A549 (cell line): ENCODE data around the gene WWC1. TPM values are rescaled to one million over a fixed set of nuclear protein-coding genes. Genes with fewer than 3 reads are reported as not detected.
A peak's percentile ranks its signal among the peaks of the same experiment; 100 is the strongest.

Source experiments
- ATAC-seq, 2 experiments: fragments of 200-7000 bp in 1 of 2; fragments of >200 bp in 1 of 2; cut with Nextera tagmentation in 1 of 2; cut with Tn5 transposase in 1 of 2; 3 replicates each; pipeline versions ENCODE4 v1.8.0 to v1.9.1; 2018 to 2020; ENCODE audit warnings: mild to moderate bottlenecking in 1 of 2, moderate library complexity in 1 of 2
- CTCF ChIA-PET: fragments of 300-600 bp; sonication (Branson Sonifier 250); formaldehyde crosslinking; extraction: SDS; loops from one replicate; lab custom pipeline; 2021; ENCODE audit warnings: antibody characterized with exemption, inconsistent platforms; lab: Yijun Ruan, JAX
- POLR2A ChIA-PET: fragments of 350-600 bp; formaldehyde crosslinking; extraction: SDS; loops from one replicate; lab custom pipeline; 2021; ENCODE audit warnings: antibody characterized with exemption, inconsistent platforms; lab: Yijun Ruan, JAX
- DNase-seq, 2 experiments: peaks; one replicate each; pipeline versions ENCODE4 v3.0.0 to v3.0.0-alpha.2; 2011 to 2016; ENCODE audit warnings: low read depth in 1 of 2, low spot score in 1 of 2
- FAIRE-seq: peaks from 2 replicates; lab custom pipeline; 2011; peaks lifted over from hg19 to GRCh38; lab: Jason Lieb, UNC
- H3K27ac ChIP-seq, 2 experiments: fragments of >200 bp; sonication (Bioruptor Twin); formaldehyde crosslinking; 3 replicates each; pipeline ENCODE4 v1.5.1; 2016 to 2017
- H3K4me1 ChIP-seq: fragments of >200 bp; sonication (Bioruptor Twin); formaldehyde crosslinking; 3 replicates; pipeline ENCODE4 v1.6.1; 2016
- H3K4me2 ChIP-seq: fragments of >200 bp; sonication (Bioruptor Twin); formaldehyde crosslinking; 3 replicates; pipeline ENCODE4 v1.6.1; 2016
- H3K4me3 ChIP-seq: fragments of >200 bp; sonication (Bioruptor Twin); formaldehyde crosslinking; 3 replicates; pipeline ENCODE4 v1.5.1; 2016
- H3K9me3 ChIP-seq: fragments of >200 bp; sonication (Bioruptor Twin); formaldehyde crosslinking; 3 replicates; pipeline ENCODE4 v1.6.1; 2016
- ATOH8 ChIP-seq: fragments of 250-450 bp; sonication (Bioruptor Pico); IDR thresholded peaks from 2 replicates; pipeline ENCODE4 v1.5.0; 2020; ENCODE audit warnings: low read depth, mild to moderate bottlenecking, moderate library complexity
- BCL3 ChIP-seq: fragments of >200 bp; sonication (Bioruptor Twin); formaldehyde crosslinking; IDR thresholded peaks from 3 replicates; pipeline ENCODE4 v1.6.1; 2016
- CHD4 ChIP-seq: fragments of 200-600 bp; sonication (generic); IDR thresholded peaks from 2 replicates; pipeline ENCODE4 v1.6.1; 2016; ENCODE audit warnings: antibody characterized with exemption, mild to moderate bottlenecking, borderline replicate concordance
- CTCF ChIP-seq: fragments of >200 bp; sonication (Bioruptor Twin); formaldehyde crosslinking; IDR thresholded peaks from 3 replicates; pipeline ENCODE4 v1.5.1; 2016
- E2F6 ChIP-seq: IDR thresholded peaks from 2 replicates; pipeline ENCODE4 v1.6.1; 2012; ENCODE audit warnings: low read depth, borderline replicate concordance
- EHF ChIP-seq: fragments of 250-450 bp; sonication (Bioruptor Pico); IDR thresholded peaks from 2 replicates; pipeline ENCODE4 v1.5.0; 2020; ENCODE audit warnings: mild to moderate bottlenecking
- EHMT2 ChIP-seq: fragments of 200-600 bp; sonication (generic); IDR thresholded peaks from 2 replicates; pipeline ENCODE4 v1.6.1; 2016; ENCODE audit warnings: antibody characterized with exemption, low read depth, mild to moderate bottlenecking, moderate library complexity
- ELK1 ChIP-seq: fragments of 150-350 bp; IDR thresholded peaks from 2 replicates; pipeline ENCODE4 v1.6.1; 2014; ENCODE audit warnings: low read depth, mild to moderate bottlenecking, low read length
- ESRRA ChIP-seq: fragments of 150-350 bp; IDR thresholded peaks from 2 replicates; pipeline ENCODE4 v1.6.1; 2014; ENCODE audit warnings: mild to moderate bottlenecking, low read length, borderline replicate concordance
- FOSB ChIP-seq: fragments of 250-450 bp; sonication (Bioruptor Pico); IDR thresholded peaks from 2 replicates; pipeline ENCODE4 v1.5.0; 2020; ENCODE audit warnings: mild to moderate bottlenecking, moderate library complexity
- FOSL2 ChIP-seq, 2 experiments: fragments of 450-650 bp in 1 of 2; fragments of >200 bp in 1 of 2; sonication (Bioruptor Twin) in 1 of 2; formaldehyde crosslinking; IDR thresholded peaks; 2 replicates each; pipeline versions ENCODE4 v1.5.0 to v1.6.1; 2016 to 2020; ENCODE audit warnings: mild to moderate bottlenecking in 1 of 2, moderate library complexity in 1 of 2
- FOXS1 ChIP-seq: fragments of 250-450 bp; sonication (Bioruptor Pico); IDR thresholded peaks from 2 replicates; pipeline ENCODE4 v1.5.0; 2020; ENCODE audit warnings: mild to moderate bottlenecking, moderate library complexity
- HDAC2 ChIP-seq: fragments of 200-600 bp; sonication (generic); IDR thresholded peaks from 2 replicates; pipeline ENCODE4 v1.6.1; 2016
- HES2 ChIP-seq: fragments of >200 bp; sonication (Bioruptor Twin); formaldehyde crosslinking; IDR thresholded peaks from 2 replicates; pipeline ENCODE4 v1.6.1; 2016
- HEYL ChIP-seq: fragments of 250-450 bp; sonication (Bioruptor Pico); IDR thresholded peaks from 2 replicates; pipeline ENCODE4 v1.8.0; 2021; ENCODE audit warnings: mild to moderate bottlenecking, moderate library complexity
- HOXB5 ChIP-seq: fragments of 250-450 bp; sonication (Bioruptor Pico); IDR thresholded peaks from 2 replicates; pipeline ENCODE4 v1.5.0; 2020; ENCODE audit warnings: mild to moderate bottlenecking, moderate library complexity
- KDM5A ChIP-seq: fragments of 200-600 bp; sonication (generic); IDR thresholded peaks from 2 replicates; pipeline ENCODE4 v1.6.1; 2016; ENCODE audit warnings: antibody characterized with exemption, mild to moderate bottlenecking
- MAFK ChIP-seq: fragments of 450-650 bp; IDR thresholded peaks from 2 replicates; pipeline ENCODE4 v1.6.1; 2014; ENCODE audit not compliant: partially characterized antibody
- MAX ChIP-seq: IDR thresholded peaks from 2 replicates; pipeline ENCODE4 v1.6.1; 2012
- MYC ChIP-seq: IDR thresholded peaks from 2 replicates; pipeline ENCODE4 v1.6.1; 2012; ENCODE audit warnings: mild to moderate bottlenecking, inconsistent platforms, low read length, improper control_type of control experiment, borderline replicate concordance
- PHF8 ChIP-seq: fragments of 200-600 bp; sonication (generic); IDR thresholded peaks from 2 replicates; pipeline ENCODE4 v1.6.1; 2016; ENCODE audit warnings: low read depth, mild to moderate bottlenecking, antibody characterized with exemption, moderate library complexity, borderline replicate concordance
- POLR2A ChIP-seq: IDR thresholded peaks from 2 replicates; pipeline ENCODE4 v1.6.1; 2012; ENCODE audit warnings: mild to moderate bottlenecking, low read length
- POLR2AphosphoS2 ChIP-seq: conservative IDR thresholded peaks from 2 replicates; pipeline ENCODE4 v1.6.1; 2012; ENCODE audit warnings: low read length, improper control_type of control experiment, inconsistent platforms
- RFX5 ChIP-seq: fragments of 450-650 bp; IDR thresholded peaks from 2 replicates; pipeline ENCODE4 v1.7.1; 2014; ENCODE audit warnings: antibody characterized with exemption, mild to moderate bottlenecking, moderate library complexity
- SMC3 ChIP-seq: fragments of >200 bp; sonication (Bioruptor Twin); formaldehyde crosslinking; IDR thresholded peaks from 3 replicates; pipeline ENCODE4 v1.6.1; 2018; ENCODE audit warnings: inconsistent platforms
- TFCP2L1 ChIP-seq: fragments of 250-450 bp; sonication (Bioruptor Pico); IDR thresholded peaks from 2 replicates; pipeline ENCODE4 v1.5.0; 2021; ENCODE audit warnings: mild to moderate bottlenecking
- TP53 ChIP-seq: fragments of 250-450 bp; sonication (Bioruptor Pico); IDR thresholded peaks from 2 replicates; pipeline ENCODE4 v1.5.0; 2021; ENCODE audit warnings: mild to moderate bottlenecking, moderate library complexity
- ZC3H11A ChIP-seq: fragments of 450-650 bp; IDR thresholded peaks from 2 replicates; pipeline ENCODE4 v1.6.1; 2014; ENCODE audit warnings: antibody characterized with exemption, mild to moderate bottlenecking
- ZFP36 ChIP-seq: fragments of 450-650 bp; IDR thresholded peaks from 2 replicates; pipeline ENCODE4 v1.6.1; 2014; ENCODE audit warnings: borderline replicate concordance; ENCODE audit not compliant: partially characterized antibody
- WGBS: methylation state at CpG from one replicate; pipeline ENCODE4 v1.1.6; 2017; ENCODE audit errors: missing lambda C conversion rate; 5-methylcytosine and 5-hydroxymethylcytosine counted together
- polyA plus RNA-seq, 4 experiments: library from polyadenylated mRNA; depleted of rRNA in 3 of 4; stranded (reverse); fragments of >200 nt; fragmentation: RNase III in 1 of 4; extraction: RNeasy Plus Mini Kit Qiagen cat#74134 plus additional on column Dnase treatment in 1 of 4; gene quantifications; 2 replicates in 3 of 4; 3 replicates in 1 of 4; pipeline ENCODE4 v1.2.3, GENCODE V29; 2011 to 2017

The WWC1 gene
- polyA plus RNA-seq, 2 of the 4 experiments (the other 2 are of a cell fraction): 88.5 to 98.1 TPM

GRCh38 chr5:168346417-168346816, 55.0 kb downstream of the WWC1 start:
- Histone ChIP-seq H3K4me3 (no peak overlapping the region), H3K9me3 (no peaks in the 10 kb centered on the region), H3K27ac (peak overlapping the region in 1 of 2 experiments; percentile 56; a peak in 2 of 6 replicates), H3K4me1 (peaks cover 83% of the 10 kb centered on the region)
- CTCF ChIA-PET: interaction anchor here (0.7 kb wide), 1 partner anchor 11 kb away, joined by 3 read pairs; no protein-coding TSS in a partner anchor
- WGBS: 80% methylated on average over 3 of the region's 3 CpGs
- ATAC-seq (no peak), FAIRE-seq (peak; percentile 63), DNase-seq (no peak)
- POLR2A ChIA-PET: no interaction called here
- TF ChIP-seq TP53 (CRISPR knock-in tag) (no peak), E2F6 (no peak), TFCP2L1 (CRISPR knock-in tag) (no peak), HOXB5 (CRISPR knock-in tag) (no peak), FOSL2 (IDR thresholded peaks at IDR 0.05) (no peak), FOSL2 (CRISPR knock-in tag; IDR thresholded peaks at IDR 0.05) (no peak), SMC3 (no peak), MAFK (no peak), EHMT2 (no peak), RFX5 (no peak), HDAC2 (no peak), HEYL (CRISPR knock-in tag) (no peak), FOSB (no peak), ATOH8 (no peak), POLR2A (no peak), KDM5A (no peak), MYC (no peak), ELK1 (no peak), ZC3H11A (no peak), POLR2AphosphoS2 (no peak)
- TF ChIP-seq, all 56 proteins: peak for 0
- H3K4me2 ChIP-seq: 0 out of 3 replicates have a peak overlapping the region, but pooled peaks have one; percentile 25

- ChIA-PET POLR2A (no interaction called here), CTCF (interaction anchor here (1.0 to 1.3 kb wide), 4 partner anchors 10 to 78 kb away, joined by 3 read pairs; no protein-coding TSS in a partner anchor)
- Histone ChIP-seq H3K9me3 (no peaks in the 10 kb centered on the region), H3K27ac (peak overlapping the region; percentile 23 to 56; a peak in 3 of 6 replicates), H3K4me2 (no peak overlapping the region), H3K4me1 (peaks cover 83% of the 10 kb centered on the region), H3K4me3 (no peak overlapping the region)
- FAIRE-seq (no peak), DNase-seq (no peak), ATAC-seq (peak in 1 of 2 experiments; percentile 5; a peak in 1 of 6 replicates)
- 84% methylated on average over 8 of the region's 8 CpGs for WGBS
- TF ChIP-seq EHF: no peak
- TF ChIP-seq PHF8: no peak
- no peak for TF ChIP-seq CHD4
- no peak for TF ChIP-seq HES2
- TF ChIP-seq ESRRA: no peak
- TF ChIP-seq ZFP36: no peak
- no peak for TF ChIP-seq CTCF
- TF ChIP-seq FOSL2 (IDR thresholded peaks at IDR 0.05): no peak
- TF ChIP-seq FOSL2 (CRISPR knock-in tag; IDR thresholded peaks at IDR 0.05): no peak
- TF ChIP-seq FOXS1 (CRISPR knock-in tag): no peak
- TF ChIP-seq BCL3: no peak
- TF ChIP-seq TP53 (CRISPR knock-in tag): no peak
- TF ChIP-seq ATOH8: no peak
- TF ChIP-seq MAX: no peak
Observed at GRCh38 chr5:168347368-168348083, 56.1 kb downstream of the WWC1 start.
